Nephron progenitor cell (in vitro differentiated cells): ENCODE measurements around the gene UBALD1.
A peak's percentile ranks its signal among the peaks of the same experiment; 100 is the strongest.
"Not testable (repeated sequence)": the region's sequence is repeated elsewhere in the genome, so short reads cannot be mapped to it uniquely, and the experiment has no call there.

Experiments used
- DNase-seq: peaks from one replicate; pipeline ENCODE4 v3.0.0; 2021
- H3K27ac Mint-ChIP-seq: 2 replicates; pipeline ENCODE4 v1.8.0; 2021; ENCODE audit warnings: mild to moderate bottlenecking, moderate library complexity, mixed read lengths
- H3K27me3 Mint-ChIP-seq: 2 replicates; pipeline ENCODE4 v1.8.0; 2021; ENCODE audit warnings: mild to moderate bottlenecking, low read depth, mixed read lengths; ENCODE audit not compliant: poor library complexity
- H3K36me3 Mint-ChIP-seq: 2 replicates; pipeline ENCODE4 v1.8.0; 2021; ENCODE audit warnings: low read depth, mixed read lengths
- H3K4me1 Mint-ChIP-seq: 2 replicates; pipeline ENCODE4 v1.8.0; 2021; ENCODE audit warnings: mixed read lengths
- H3K4me3 Mint-ChIP-seq: 2 replicates; pipeline ENCODE4 v1.8.0; 2021; ENCODE audit warnings: mild to moderate bottlenecking, moderate library complexity, mixed read lengths
- H3K9me3 Mint-ChIP-seq: 2 replicates; pipeline ENCODE4 v1.8.0; 2021; ENCODE audit warnings: mild to moderate bottlenecking, moderate library complexity, mixed read lengths
- CTCF ChIP-seq: fragments of 200-600 bp; sonication (generic); IDR thresholded peaks from 2 replicates; pipeline ENCODE4 v1.5.0; 2021; ENCODE audit warnings: antibody characterized with exemption

Gene UBALD1

DNA sequence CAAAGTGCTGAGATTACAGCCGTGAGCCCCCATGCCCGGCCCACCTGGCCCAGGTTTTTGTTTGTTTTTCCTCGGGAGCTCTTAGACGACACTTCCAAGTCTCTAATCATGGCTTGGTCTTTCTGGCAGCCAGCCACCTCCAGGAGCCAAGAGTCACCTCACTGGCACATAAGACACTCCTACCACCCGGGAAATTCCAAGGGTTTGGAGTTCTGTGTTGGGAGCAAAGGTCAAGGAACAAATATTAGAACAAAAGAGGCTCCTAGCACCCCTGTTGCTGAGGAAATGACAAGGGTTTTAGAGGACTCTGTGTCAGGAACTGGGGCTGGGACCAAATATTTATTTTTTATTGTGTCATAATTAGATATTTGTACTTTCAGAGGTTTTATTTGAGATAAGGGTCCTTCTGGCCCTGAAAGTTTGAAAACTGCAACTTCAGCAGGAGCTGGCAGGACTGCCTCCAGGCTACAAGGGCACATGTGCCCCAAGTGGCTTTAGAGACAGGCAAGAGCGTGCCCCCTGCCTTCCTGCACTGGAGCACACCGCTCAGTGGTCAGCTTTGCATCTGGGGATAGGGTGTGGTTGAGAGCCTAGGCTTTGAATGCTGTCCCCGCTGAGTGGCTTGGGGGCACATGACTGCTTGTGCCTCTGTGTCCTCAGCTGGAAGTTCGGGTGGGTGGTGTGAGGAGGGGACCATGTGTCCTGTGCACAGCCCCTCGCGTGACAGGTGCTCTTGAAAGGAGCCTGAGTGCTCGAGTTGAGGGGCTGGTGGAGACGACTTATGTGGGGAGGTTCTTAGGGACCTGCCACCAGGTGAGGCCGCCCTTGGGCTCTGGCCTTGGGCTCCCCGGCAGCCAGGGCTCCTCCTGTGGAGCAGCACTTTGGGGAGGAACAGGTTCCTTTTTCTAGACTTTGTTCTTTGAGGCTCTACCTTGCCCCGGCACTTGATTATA lies 39.6 kb upstream of the UBALD1 start:
- Mint-ChIP-seq H3K27me3 (no peaks in the 10 kb centered on the region), H3K9me3 (peaks cover 3% of the 10 kb centered on the region), H3K36me3 (peaks cover 23% of the 10 kb centered on the region), H3K4me3 (no peak overlapping the region), H3K4me1 (peaks cover 16% of the 10 kb centered on the region), H3K27ac (peak overlapping the region; percentile 29)
- DNase-seq, result no peak
- TF ChIP-seq CTCF, result no peak

DNA sequence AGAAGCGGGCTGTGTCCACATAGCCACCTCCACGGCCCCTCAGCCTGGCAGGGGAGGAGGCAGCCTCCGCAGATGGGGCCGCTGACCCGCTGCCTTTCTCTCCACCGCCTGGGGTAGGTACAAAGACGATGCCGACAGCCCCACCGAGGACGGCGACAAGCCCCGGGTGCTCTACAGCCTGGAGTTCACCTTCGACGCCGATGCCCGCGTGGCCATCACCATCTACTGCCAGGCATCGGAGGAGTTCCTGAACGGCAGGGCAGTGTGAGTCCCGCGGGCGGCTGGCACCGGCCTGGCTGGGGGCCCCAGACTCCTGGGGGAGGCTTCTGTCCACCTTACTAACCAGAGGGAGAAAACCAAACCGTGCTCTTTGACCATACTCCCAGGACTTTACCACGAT lies 37.9 kb upstream of the UBALD1 start:
- peaks cover 11% of the 10 kb centered on the region for H3K4me1 Mint-ChIP-seq
- peak overlapping the region; percentile 97 for H3K27ac Mint-ChIP-seq
- no peaks in the 10 kb centered on the region for H3K27me3 Mint-ChIP-seq
- no peak for DNase-seq
- H3K9me3 Mint-ChIP-seq, result peaks cover 11% of the 10 kb centered on the region
- no peak for TF ChIP-seq CTCF
- no peak overlapping the region for H3K4me3 Mint-ChIP-seq
- peaks cover 33% of the 10 kb centered on the region for H3K36me3 Mint-ChIP-seq

GRCh38 chr16:4651827-4652226 lies 37.1 kb upstream of the UBALD1 start:
- no peaks in the 10 kb centered on the region for H3K27me3 Mint-ChIP-seq
- H3K4me1 Mint-ChIP-seq, result peaks cover 11% of the 10 kb centered on the region
- no peak for TF ChIP-seq CTCF
- H3K4me3 Mint-ChIP-seq, result no peak overlapping the region
- peaks cover 14% of the 10 kb centered on the region for H3K9me3 Mint-ChIP-seq
- H3K36me3 Mint-ChIP-seq, result peaks cover 39% of the 10 kb centered on the region
- DNase-seq, result no peak
- H3K27ac Mint-ChIP-seq, result peak overlapping the region; percentile 74

- Mint-ChIP-seq H3K36me3 (peaks cover 38% of the 10 kb centered on the region), H3K27ac (peak overlapping the region; percentile 93), H3K4me1 (peaks cover 11% of the 10 kb centered on the region), H3K9me3 (peaks cover 14% of the 10 kb centered on the region)
- not testable (repeated sequence) for H3K27me3 Mint-ChIP-seq, H3K4me3 Mint-ChIP-seq
- DNase-seq, result peak; percentile 56
- TF ChIP-seq CTCF, result peak; percentile 71
Observed at GRCh38 chr16:4650443-4651074, 35.9 kb upstream of the UBALD1 start.

GRCh38 chr16:4649744-4650442 lies 35.2 kb upstream of the UBALD1 start:
- peaks cover 18% of the 10 kb centered on the region for H3K9me3 Mint-ChIP-seq
- H3K4me1 Mint-ChIP-seq, result peaks cover 11% of the 10 kb centered on the region
- TF ChIP-seq CTCF, result no peak
- H3K36me3 Mint-ChIP-seq, result peaks cover 44% of the 10 kb centered on the region
- H3K4me3 Mint-ChIP-seq, result no peak overlapping the region
- DNase-seq, result no peak
- H3K27me3 Mint-ChIP-seq, result no peaks in the 10 kb centered on the region
- no peak overlapping the region for H3K27ac Mint-ChIP-seq
